ENCODE data around the gene ANGPTL8. TPM values are rescaled to one million over a fixed set of nuclear protein-coding genes. Genes with fewer than 3 reads are reported as not detected.

The ANGPTL8 gene
- total and polyA plus RNA-seq, 2 of the 4 experiments (the other 2 are of a cell fraction), result not detected

- Histone ChIP-seq H2AK9ac (replicated peaks; ENCODE audit: low read depth, low read length, poor library complexity) (no peak overlapping the region), H3K4me1 (ENCODE audit: control insufficient read depth, insufficient read depth, low read length) (no peaks in the 10 kb centered on the region), H3K9me1 (ENCODE audit: insufficient read depth, low read length) (no peaks in the 10 kb centered on the region), H3K4me2 (ENCODE audit: low read depth, low read length) (no peak overlapping the region), H4K91ac (ENCODE audit: insufficient read depth, low read depth, low read length) (no peak overlapping the region), H3K56ac (ENCODE audit: extremely low read depth, insufficient read depth, low read length) (no peak overlapping the region), H4K8ac (ENCODE audit: low read depth in 2 of 2, low read length in 2 of 2) (no peak overlapping the region), H3K9ac (ENCODE audit: low read depth, low read length) (no peak overlapping the region), H2BK15ac (ENCODE audit: low read depth, low read length) (no peak overlapping the region), H4K5ac (ENCODE audit: low read depth, low read length) (no peak overlapping the region), H2AFZ (replicated peaks; ENCODE audit: low read length, poor library complexity) (no peak overlapping the region), H3K4me3 (ENCODE audit: insufficient read depth, low read depth, low read length) (no peak overlapping the region), H2BK20ac (ENCODE audit: low read depth, low read length) (no peak overlapping the region), H3K27ac (ENCODE audit: insufficient read depth, low read length) (no peak overlapping the region), H3K79me1 (ENCODE audit: low read depth in 1 of 2, low read length in 2 of 2) (no peaks in the 10 kb centered on the region), H3K14ac (replicated peaks; ENCODE audit: low read depth, low read length) (no peak overlapping the region), H3K18ac (ENCODE audit: low read depth, low read length) (no peak overlapping the region), H2AK5ac (ENCODE audit: low read depth, low read length) (no peak overlapping the region), H3K4ac (ENCODE audit: low read depth, low read length) (no peak overlapping the region), H3K27me3 (ENCODE audit: control insufficient read depth, insufficient read depth, low read length) (peaks cover 5% of the 10 kb centered on the region), H3K9me3 (ENCODE audit: control insufficient read depth, insufficient read depth, low read length) (no peaks in the 10 kb centered on the region), H4K20me1 (ENCODE audit: insufficient read depth, low read length) (no peaks in the 10 kb centered on the region), H2BK5ac (ENCODE audit: low read depth, low read length, poor library complexity, severe bottlenecking) (no peak overlapping the region), H3K36me3 (ENCODE audit: control insufficient read depth, insufficient read depth, low read length) (no peaks in the 10 kb centered on the region), H2BK120ac (ENCODE audit: low read depth, low read length) (no peak overlapping the region), H3K23ac (ENCODE audit: low read depth, low read length) (no peak overlapping the region)
- ChIA-PET POLR2A (ENCODE audit: unreplicated experiment) (no interaction called here), CTCF (interaction anchor here (1.2 kb wide), 1 partner anchor 15 kb away, joined by 4 read pairs; no protein-coding TSS in a partner anchor)
- in situ Hi-C loops (cut with MboI; ENCODE audit: low sequenced_read_pairs), result no loop called here
- DNase-seq, result no peak
- BruUV-seq (replicated peaks), result no TSS peak
- intact Hi-C loops (cut with micrococcal nuclease), result no loop called here
- no peak for ATAC-seq (ENCODE audit: low read depth)
- WGBS, 2 experiments (ENCODE audit: extremely low coverage in 2 of 2, insufficient read length in 1 of 2), result 50% methylated on average over 1 of the region's 5 CpGs; no CpG with 5 or more reads in 1 of the 2 experiments
- dilution Hi-C loops (cut with HindIII; ENCODE audit: low sequenced_read_pairs, unreplicated experiment), result no loop called here
- TF ChIP-seq USF2 (IDR thresholded peaks at IDR 0.05; ENCODE audit: low read depth, low read length) (no peak), SMC3 (IDR thresholded peaks at IDR 0.05; ENCODE audit: low read depth, low read length) (no peak), CTCF (conservative IDR thresholded peaks at IDR 0.05; ENCODE audit: low read depth, low read length) (no peak), CEBPB (IDR thresholded peaks at IDR 0.05; ENCODE audit: low read depth, low read length) (no peak), BHLHE40 (IDR thresholded peaks at IDR 0.05; ENCODE audit: low read depth, low read length) (no peak), MAFK (IDR thresholded peaks at IDR 0.05; ENCODE audit: low read depth, low read length) (no peak), MXI1 (IDR thresholded peaks at IDR 0.05; ENCODE audit: borderline replicate concordance, low read depth, low read length) (no peak), RFX5 (IDR thresholded peaks at IDR 0.05; ENCODE audit: low read depth, low read length) (no peak), RAD21 (IDR thresholded peaks at IDR 0.05; ENCODE audit: low read length) (no peak), MAZ (IDR thresholded peaks at IDR 0.05; ENCODE audit: borderline replicate concordance, low read depth, low read length) (no peak), CHD1 (IDR thresholded peaks at IDR 0.05; ENCODE audit: low read depth, low read length) (no peak), ELK1 (IDR thresholded peaks at IDR 0.05; ENCODE audit: borderline replicate concordance, low read depth, low read length) (no peak), NFE2L2 (IDR thresholded peaks at IDR 0.05; ENCODE audit: low read depth, low read length) (no peak), FOS (IDR thresholded peaks at IDR 0.05; ENCODE audit: low read depth, low read length) (no peak)
Observed at GRCh38 chr19:11279505-11280236, 40.3 kb downstream of the ANGPTL8 start.

Data from IMR-90 (cell line).